Measurements from ENCODE around the gene STX3. TPM values are rescaled to one million over a fixed set of nuclear protein-coding genes. Genes with fewer than 3 reads are reported as not detected.

The STX3 gene
- total and polyA plus RNA-seq, 2 donors (not counting 3 experiments of a cell fraction or from before 2014, with no cell fraction given) = 40.3 to 49.7 TPM

- Histone ChIP-seq H3K27ac (ENCODE audit: insufficient read depth, low read depth, low read length) (no peak within 1 kb of the TSS), H3K4me1 (ENCODE audit: control insufficient read depth, extremely low read depth, insufficient read depth, low read length) (no peaks in the 10 kb centered on the region), H3K9me3 (replicated peaks; ENCODE audit: control insufficient read depth, insufficient read depth, low read length) (no peaks in the 10 kb centered on the region), H3K9ac (replicated peaks; ENCODE audit: extremely low read depth, insufficient read depth, low read length) (no peak within 1 kb of the TSS), H3K4me2 (ENCODE audit: insufficient read depth, low read length) (no peak within 1 kb of the TSS), H3K4me3 (replicated peaks in 1 of 3; ENCODE audit: insufficient read depth in 1 of 3, low read depth in 1 of 3, low read length in 3 of 3) (no peak within 1 kb of the TSS), H4K20me1 (replicated peaks; ENCODE audit: control insufficient read depth, extremely low read depth, insufficient read depth, low read length) (no peaks in the 10 kb centered on the region), H3K27me3 (ENCODE audit: control insufficient read depth in 2 of 2, insufficient read depth in 2 of 2, low read length in 2 of 2) (peaks cover 0 to 2% of the 10 kb centered on the region in 2 experiments), H3K36me3 (ENCODE audit: control insufficient read depth in 2 of 2, extremely low read depth in 1 of 2, insufficient read depth in 2 of 2, low read length in 2 of 2) (no peaks in the 10 kb centered on the region), H3K79me2 (ENCODE audit: control insufficient read depth, insufficient read depth, low read length) (no peaks in the 10 kb centered on the region), H2AFZ (ENCODE audit: low read depth, low read length) (no peak within 1 kb of the TSS), H3K9me1 (replicated peaks; ENCODE audit: control insufficient read depth, extremely low read depth, insufficient read depth, low read length) (no peaks in the 10 kb centered on the region)
- DNase-seq (ENCODE audit: low read depth, low spot score) (no peak), FAIRE-seq (no peak)
- dilution Hi-C loops (cut with MboI; ENCODE audit: extremely low pct_ligation_motif_present, low sequenced_read_pairs) = no loop called here
- no peak for TF ChIP-seq MYC (IDR thresholded peaks at IDR 0.05; ENCODE audit: low read depth, low read length)
- TF ChIP-seq POLR2AphosphoS5 (IDR thresholded peaks at IDR 0.05; ENCODE audit: insufficient read depth, low read depth, low read length) = no peak
- TF ChIP-seq, protein P1, sequence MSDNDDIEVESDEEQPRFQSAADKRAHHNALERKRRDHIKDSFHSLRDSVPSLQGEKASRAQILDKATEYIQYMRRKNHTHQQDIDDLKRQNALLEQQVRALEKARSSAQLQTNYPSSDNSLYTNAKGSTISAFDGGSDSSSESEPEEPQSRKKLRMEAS (IDR thresholded peaks at IDR 0.05; ENCODE audit: insufficient read depth, insufficient read length) = no peak
- no peak for TF ChIP-seq FOS (IDR thresholded peaks at IDR 0.05; ENCODE audit: borderline replicate concordance, insufficient read depth, low read length)
- TF ChIP-seq, protein P2, sequence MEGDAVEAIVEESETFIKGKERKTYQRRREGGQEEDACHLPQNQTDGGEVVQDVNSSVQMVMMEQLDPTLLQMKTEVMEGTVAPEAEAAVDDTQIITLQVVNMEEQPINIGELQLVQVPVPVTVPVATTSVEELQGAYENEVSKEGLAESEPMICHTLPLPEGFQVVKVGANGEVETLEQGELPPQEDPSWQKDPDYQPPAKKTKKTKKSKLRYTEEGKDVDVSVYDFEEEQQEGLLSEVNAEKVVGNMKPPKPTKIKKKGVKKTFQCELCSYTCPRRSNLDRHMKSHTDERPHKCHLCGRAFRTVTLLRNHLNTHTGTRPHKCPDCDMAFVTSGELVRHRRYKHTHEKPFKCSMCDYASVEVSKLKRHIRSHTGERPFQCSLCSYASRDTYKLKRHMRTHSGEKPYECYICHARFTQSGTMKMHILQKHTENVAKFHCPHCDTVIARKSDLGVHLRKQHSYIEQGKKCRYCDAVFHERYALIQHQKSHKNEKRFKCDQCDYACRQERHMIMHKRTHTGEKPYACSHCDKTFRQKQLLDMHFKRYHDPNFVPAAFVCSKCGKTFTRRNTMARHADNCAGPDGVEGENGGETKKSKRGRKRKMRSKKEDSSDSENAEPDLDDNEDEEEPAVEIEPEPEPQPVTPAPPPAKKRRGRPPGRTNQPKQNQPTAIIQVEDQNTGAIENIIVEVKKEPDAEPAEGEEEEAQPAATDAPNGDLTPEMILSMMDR (IDR thresholded peaks at IDR 0.05; ENCODE audit: extremely low read depth in 1 of 2, insufficient read depth in 1 of 2, low read depth in 1 of 2, low read length in 2 of 2) = no peak
- no peak for TF ChIP-seq JUN (IDR thresholded peaks at IDR 0.05; ENCODE audit: borderline replicate concordance, insufficient read depth, insufficient read length, low read depth)
- no peak for TF ChIP-seq POLR2A (IDR thresholded peaks at IDR 0.05; ENCODE audit: low read depth, low read length)
- no peak for TF ChIP-seq EZH2 (IDR thresholded peaks at IDR 0.05; ENCODE audit: borderline replicate concordance, low read depth, low read length, severe bottlenecking)
- no peak for TF ChIP-seq GATA2 (IDR thresholded peaks at IDR 0.05; ENCODE audit: insufficient read depth, insufficient read length, low read depth, low read length)
- no TSS peak for BruUV-seq (replicated peaks)
- intact Hi-C loops (cut with micrococcal nuclease) = no loop called here
- ChIA-PET POLR2A (no interaction called here), CTCF (interaction anchor here (1.4 kb wide), 1 partner anchor 74 kb away, joined by 7 read pairs; no protein-coding TSS in a partner anchor)
These were observed 90.2 kb downstream of the STX3 start, which contains the start of gene CBLIF for GRCh38 chr11:59845399-59845798. CBLIF (minus strand) TSS chr11:59845499; CDS start chr11:59845453, 46 bp downstream.
